Stimulated activated CD8-positive, alpha-beta memory T cell treated with anti-CD3 and anti-CD28 coated beads, Interleukin-7, amount 100 ng/mL, for 4 hours (primary cell): Measurements from ENCODE around the gene LPAR6.

ENCODE experiments used
- DNase-seq, 2 donors: peaks; one replicate each; pipeline ENCODE4 v3.0.0-alpha.2; 2020; ENCODE audit warnings: low read depth in 2 of 2

LPAR6 gene

DNA sequence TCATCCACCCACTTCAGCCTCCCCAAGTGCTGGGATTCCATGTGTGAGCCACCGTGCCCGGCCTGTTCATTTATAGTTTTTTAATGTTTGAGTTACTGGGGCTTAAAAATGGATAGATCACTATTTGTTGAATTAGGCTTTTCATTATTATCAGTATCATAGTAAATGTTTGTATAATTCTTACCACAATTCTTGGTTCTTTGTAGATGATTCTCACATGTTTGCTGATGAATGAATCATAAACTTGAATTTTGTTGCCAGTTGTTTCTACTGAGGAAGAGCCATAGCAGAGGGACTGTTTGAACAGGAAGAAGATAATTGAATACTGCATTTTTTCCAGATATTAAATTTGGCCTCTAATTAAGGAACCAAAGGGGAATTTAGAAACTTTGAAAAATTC, 2.6 kb upstream of the LPAR6 start:
- DNase-seq: no peak

DNA sequence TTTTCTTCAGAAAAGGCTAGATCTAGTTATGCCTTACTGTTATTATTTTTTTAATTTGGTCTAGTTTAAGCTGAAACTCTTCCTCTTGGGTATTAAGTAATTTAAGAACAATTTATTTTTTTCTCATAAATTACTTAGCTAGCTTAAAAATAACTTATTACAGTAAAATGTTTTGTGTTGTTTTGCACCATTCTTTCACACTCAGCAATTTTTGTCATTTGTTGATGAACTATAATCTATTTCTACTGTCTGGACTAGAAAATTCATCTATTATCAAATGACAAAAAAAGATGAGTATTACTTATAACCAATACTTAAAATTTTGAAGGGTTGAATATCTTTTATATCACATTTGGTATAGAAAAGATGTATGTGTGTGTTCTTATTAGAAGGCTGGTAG, 1.6 kb upstream of the LPAR6 start:
- DNase-seq: no peak

- no peak for DNase-seq
These were observed 927 bp downstream of the LPAR6 start for GRCh38 chr13:48411841-48412531.

DNA sequence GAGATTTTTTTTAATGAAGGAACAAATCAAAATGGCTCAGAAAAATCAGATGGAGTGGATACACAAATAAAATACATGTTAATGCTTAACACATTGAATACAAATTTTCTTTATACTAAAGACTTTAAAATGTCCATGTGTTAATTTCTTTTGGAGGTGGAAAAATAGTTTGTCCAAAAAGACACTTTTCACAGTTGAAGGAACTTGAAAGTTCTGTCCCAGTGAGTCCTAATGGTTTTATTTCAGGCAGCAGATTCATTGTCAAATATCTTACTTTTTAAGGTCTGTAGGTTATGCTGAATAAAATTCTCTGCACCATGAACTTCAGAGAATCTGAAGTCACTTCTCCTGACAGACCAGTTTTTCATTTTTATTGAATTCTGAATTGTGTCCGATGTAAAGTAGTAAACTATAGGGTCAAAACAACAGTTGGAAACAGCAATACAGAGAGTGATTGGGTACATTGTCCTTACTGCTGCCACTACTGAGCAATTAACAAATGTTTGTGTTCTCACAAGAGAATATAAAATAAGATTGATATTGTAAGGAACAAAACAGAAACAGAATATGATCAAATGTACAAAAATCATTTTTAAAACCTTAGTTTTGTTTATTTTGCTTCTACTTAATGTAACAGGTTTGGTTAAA, 1.6 kb downstream of the LPAR6 start:
- DNase-seq: no peak

- DNase-seq: no peak
These were observed 2.7 kb downstream of the LPAR6 start for GRCh38 chr13:48410199-48410598.

GRCh38 chr13:48405875-48406274, 7.0 kb downstream of the LPAR6 start:
- no peak for DNase-seq

DNA sequence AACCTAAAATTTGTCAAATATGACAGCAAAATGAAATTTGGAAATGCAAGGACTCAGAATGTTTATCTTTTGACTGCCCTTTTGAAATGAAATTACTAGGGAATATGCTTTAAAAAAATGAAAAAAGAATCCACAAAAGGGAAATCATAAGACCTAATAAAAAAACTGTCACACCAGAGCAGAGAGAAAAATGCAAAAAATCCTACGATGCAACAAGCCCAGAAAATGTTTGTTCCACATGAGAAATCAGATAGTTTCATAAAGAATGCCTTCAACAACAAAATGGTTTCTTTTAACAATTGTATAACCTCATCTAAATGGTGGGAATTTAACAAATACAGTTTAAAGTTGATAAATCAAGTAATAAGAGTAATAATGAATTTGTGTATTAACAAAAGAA, 8.0 kb downstream of the LPAR6 start:
- DNase-seq: no peak

DNA sequence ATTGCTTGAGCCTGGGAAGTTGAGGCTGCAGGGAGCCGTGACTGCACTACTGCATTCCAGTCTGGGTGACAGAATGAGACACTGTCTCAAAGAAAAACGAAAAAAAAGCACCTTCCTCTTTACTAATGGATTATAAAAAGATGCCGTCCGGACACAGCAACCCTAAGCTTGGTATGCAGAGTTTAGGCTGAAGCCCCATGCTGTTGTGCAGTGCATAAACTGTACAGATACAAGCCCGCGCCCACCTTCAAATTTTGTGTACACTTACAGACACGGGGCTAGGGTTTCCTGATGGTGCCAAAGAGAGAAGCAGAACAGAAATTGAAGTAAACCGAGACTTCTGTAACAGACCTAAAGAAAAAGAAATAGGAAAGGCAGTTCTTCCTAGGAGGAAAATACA, 9.0 kb downstream of the LPAR6 start:
- no peak for DNase-seq

- no peak for DNase-seq
These were observed 9.7 kb downstream of the LPAR6 start for GRCh38 chr13:48403151-48403631.

DNA sequence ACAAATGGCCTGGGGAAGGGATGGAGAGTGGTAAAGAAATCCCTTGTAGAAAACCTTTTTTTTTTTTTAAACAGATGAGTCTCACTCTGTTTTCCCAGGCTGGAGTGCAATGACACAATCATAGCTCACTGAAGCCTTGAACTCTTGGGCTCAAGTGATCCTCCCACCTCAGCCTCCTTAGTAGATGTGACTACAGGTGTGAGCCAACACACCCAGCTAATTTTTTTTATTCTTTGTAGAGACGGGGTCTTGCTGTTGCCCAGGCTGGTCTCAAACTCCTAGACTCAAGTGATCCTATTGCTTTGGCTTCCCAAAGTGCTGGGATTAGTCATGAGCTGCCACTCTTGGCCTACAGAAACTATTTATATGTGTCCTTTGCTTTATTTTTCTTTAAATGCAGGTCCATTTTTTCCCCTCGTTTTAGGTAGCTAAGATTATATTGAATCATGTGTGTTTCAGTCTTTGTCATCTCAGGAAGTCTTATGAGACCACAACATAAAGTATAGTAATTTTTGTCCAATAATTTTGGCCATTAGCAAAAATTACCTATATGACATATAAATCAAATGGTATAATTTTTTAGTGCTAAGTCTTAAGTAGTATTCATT, 10.5 kb downstream of the LPAR6 start:
- no peak for DNase-seq

DNA sequence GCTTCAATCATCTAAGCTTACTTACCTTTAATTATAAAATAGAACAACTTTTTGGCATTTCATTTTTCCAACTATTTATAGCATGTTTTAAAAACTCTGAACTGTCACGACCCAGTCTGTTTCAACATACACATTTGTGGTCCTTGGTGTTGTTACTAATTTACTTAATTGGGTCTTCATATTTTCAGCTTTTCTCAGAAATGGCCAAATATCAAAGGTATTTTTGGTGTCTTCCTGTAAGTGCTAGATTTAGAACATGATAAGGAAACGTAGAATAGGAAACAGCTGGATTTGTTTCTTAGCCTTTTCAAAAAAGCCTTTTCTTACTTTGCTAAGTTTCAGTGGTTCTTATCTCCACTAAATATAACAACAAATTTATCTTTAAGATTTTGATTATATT, 11.4 kb downstream of the LPAR6 start:
- no peak for DNase-seq

DNA sequence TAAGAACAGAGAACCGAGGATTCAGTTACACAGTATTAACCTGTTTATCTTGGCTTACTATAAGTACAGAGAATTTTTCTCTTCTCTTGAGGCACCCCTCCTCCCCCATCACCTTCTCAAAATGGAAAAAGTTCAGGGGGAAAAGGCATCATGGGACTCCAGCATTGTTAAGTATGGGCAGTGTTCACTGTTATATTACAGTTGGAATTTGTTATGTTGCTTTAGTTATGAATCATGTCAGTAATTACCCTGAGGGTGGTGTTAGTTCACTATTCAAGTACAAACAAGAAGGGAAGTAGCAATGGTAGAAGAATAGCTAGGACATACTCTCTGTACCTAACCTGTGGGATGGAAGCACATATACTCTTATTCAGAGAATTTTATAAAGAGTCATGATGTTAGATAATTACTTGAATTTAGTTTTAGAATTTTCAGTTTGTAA, 12.0 kb downstream of the LPAR6 start:
- DNase-seq: no peak

- no peak for DNase-seq
These were observed 12.7 kb downstream of the LPAR6 start for GRCh38 chr13:48400090-48400694.

GRCh38 chr13:48398450-48399095, 14.3 kb downstream of the LPAR6 start:
- DNase-seq: no peak

DNA sequence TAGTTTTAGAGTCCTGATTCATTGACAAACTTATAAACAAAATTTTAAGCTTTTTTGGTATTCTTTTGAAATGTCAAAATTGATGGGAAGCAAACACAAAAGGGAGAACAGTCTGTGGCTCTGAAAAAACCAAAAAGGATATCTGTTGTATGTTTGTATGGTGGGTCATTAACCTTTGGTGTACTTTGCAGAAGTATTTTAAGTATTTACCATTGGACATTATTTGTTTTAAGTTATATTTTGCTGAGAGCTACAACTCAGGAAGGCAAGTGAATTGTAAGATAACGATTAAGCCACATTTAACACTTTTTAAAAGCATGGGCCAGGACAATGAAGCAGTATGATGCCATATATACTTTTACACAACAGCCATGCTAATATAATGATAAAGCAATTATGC, 15.2 kb downstream of the LPAR6 start:
- no peak for DNase-seq

GRCh38 chr13:48393698-48394085, 19.2 kb downstream of the LPAR6 start:
- no peak for DNase-seq

DNA sequence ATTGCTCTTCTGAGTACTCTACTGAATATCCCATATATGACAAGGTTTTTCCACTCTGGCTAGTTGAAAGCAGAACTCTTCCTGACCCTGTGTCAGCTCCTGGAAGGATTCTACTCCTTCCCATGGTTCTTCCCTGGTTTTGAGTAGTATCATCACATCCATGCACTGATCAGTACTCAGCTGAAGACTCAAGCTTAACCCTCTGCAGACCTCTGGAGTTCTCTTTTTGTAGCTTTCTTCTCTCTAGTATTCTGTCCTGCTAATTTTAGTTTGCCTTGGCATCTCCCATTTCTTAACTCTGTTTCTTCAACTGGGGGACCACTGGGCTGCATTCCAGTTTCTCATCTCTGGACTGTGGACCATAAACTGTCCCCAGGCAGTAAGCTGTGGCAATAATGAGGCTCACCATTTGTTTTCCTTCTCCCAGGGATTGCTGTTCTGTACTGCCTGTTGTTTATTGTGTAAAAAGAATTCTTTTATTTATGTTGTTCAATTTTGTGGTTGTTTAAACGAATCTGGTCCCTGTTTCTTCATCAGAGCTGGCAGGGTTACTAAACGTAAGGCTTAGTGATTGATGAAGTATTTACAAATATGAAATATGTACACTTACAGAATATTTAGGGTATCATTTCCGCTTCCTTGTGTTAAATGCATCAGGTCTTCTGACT, 19.7 kb downstream of the LPAR6 start:
- DNase-seq: no peak

GRCh38 chr13:48391257-48391656, 21.7 kb downstream of the LPAR6 start:
- no peak for DNase-seq

DNA sequence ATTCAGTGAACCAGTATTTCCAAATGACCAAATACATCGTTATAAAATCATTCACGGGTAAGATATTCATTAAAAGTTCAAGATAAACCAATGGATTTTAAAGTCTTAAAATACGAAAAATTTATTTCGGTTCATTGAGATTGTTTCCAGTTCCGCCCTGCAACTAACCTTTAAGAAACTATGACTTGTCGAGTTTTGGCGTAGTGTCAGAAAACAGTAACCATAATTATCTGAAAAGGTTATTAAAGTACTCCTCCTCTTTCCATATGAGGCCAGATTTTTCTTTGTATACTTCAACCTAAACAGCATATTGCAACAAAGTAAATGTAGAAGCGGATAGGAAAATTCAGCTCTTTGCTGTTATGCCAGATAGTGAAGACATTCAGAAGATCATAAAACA, 26.1 kb downstream of the LPAR6 start:
- DNase-seq: no peak

GRCh38 chr13:48383384-48383783, 29.5 kb downstream of the LPAR6 start:
- DNase-seq: no peak

- DNase-seq: no peak
These were observed 32.3 kb downstream of the LPAR6 start for GRCh38 chr13:48380581-48380980.

DNA sequence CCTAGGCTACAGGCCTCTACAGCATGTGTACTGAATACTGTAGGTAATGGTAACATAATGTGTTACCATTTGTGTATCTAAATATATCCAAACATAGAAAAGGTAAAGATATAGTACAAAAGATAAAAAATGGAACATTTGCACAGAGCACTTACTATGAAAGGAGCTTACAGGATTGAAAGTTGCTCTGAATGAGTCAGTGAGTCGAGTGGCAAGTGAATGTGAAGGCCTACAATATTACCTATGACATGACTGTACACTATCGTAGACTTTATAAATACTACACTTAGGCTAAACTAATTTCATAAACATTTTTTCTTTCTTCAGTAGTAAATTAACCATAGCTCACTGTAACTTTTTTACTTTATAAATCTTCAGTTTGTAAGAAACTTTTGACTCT, 35.1 kb downstream of the LPAR6 start:
- DNase-seq: no peak
